ENCODE results near the gene ZNF311.
A peak's percentile ranks its signal among the peaks of the same experiment; 100 is the strongest.
"Not testable (repeated sequence)": the region's sequence is repeated elsewhere in the genome, so short reads cannot be mapped to it uniquely, and the experiment has no call there.

The ZNF311 gene

DNA sequence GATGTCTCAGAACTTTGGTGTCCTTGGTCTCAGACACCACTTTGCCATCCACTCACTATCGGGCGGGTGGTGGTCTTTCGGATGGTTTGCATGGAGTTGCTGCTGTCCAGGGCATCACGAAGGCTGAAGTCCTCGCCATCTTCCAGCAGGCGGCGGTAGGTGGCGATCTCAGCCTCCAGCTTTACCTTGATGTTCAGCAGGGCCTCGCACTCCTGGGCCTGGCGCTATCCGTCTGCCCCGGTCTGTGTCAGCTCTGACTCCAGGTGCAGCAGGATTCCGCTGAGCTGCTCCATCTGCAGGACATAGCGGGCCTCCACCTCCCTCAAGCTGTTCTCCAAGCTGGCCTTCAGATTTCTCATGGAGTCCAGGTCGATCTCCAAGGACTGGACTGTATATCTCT, 36.0 kb downstream of the ZNF311 start:
- Histone ChIP-seq H3K9ac (ENCODE audit: low read length) (no peak overlapping the region), H3K36me3 (ENCODE audit: insufficient read depth, low read length) (no peaks in the 10 kb centered on the region), H3K4me1 (ENCODE audit: insufficient read depth, low read length) (no peaks in the 10 kb centered on the region), H3K27ac (ENCODE audit: low read depth, low read length) (no peak overlapping the region), H3K9me3 (ENCODE audit: low read length) (no peaks in the 10 kb centered on the region), H3K27me3 (ENCODE audit: control insufficient read depth in 1 of 2, insufficient read depth in 2 of 2, low read length in 2 of 2) (no peaks in the 10 kb centered on the region), H3K4me3 (ENCODE audit: low read depth in 1 of 2, low read length in 2 of 2) (no peak overlapping the region)

DNA sequence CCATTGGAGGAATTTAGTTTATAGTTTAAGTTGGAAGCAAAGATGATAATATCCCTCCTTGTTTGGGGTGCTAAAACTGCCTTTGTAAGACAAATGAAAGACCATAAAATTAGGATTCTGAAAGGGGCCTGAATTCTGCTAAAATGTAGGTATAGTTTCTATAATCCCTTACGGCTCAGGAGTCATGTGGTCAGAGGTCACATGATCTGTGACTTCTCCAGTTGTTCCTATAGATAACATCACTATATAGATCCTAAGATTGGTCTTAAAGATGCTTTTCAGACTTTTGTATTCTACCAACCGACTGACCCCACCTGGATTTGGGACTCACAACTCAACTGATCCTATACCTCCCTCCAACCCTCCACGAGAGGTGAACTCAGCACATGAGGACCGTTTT, 36.6 kb downstream of the ZNF311 start:
- no peak overlapping the region for H3K4me3 ChIP-seq (ENCODE audit: low read depth in 1 of 2, low read length in 2 of 2)
- H3K36me3 ChIP-seq (ENCODE audit: insufficient read depth, low read length), result no peaks in the 10 kb centered on the region
- no peaks in the 10 kb centered on the region for H3K4me1 ChIP-seq (ENCODE audit: insufficient read depth, low read length)
- H3K27me3 ChIP-seq (ENCODE audit: control insufficient read depth in 1 of 2, insufficient read depth in 2 of 2, low read length in 2 of 2), result no peaks in the 10 kb centered on the region
- no peak overlapping the region for H3K9ac ChIP-seq (ENCODE audit: low read length)
- H3K9me3 ChIP-seq (ENCODE audit: low read length), result no peaks in the 10 kb centered on the region
- H3K27ac ChIP-seq (ENCODE audit: low read depth, low read length), result no peak overlapping the region

DNA sequence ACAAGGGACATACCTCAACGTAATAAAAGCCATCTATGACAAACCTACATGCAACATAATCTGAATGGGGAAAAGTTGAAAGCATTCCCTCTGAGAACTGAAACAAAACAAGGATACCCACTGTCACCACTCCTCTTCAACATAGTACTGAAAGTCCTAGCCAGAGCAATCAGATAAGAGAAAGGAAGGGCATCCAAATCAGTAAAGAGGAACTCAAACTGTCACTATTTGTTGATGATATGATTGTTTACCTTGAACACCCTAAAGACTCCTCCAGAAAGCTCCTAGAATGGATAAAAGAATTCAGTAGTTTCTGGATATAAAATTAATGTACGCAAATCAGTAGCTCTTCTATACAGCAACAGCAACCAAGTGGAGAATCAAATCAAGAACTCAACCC, 39.4 kb downstream of the ZNF311 start:
- H3K27ac ChIP-seq (ENCODE audit: low read depth, low read length), result no peak overlapping the region
- H3K9ac ChIP-seq (ENCODE audit: low read length), result no peak overlapping the region
- no peaks in the 10 kb centered on the region for H3K4me1 ChIP-seq (ENCODE audit: insufficient read depth, low read length)
- H3K4me3 ChIP-seq (ENCODE audit: low read depth in 1 of 2, low read length in 2 of 2), result no peak overlapping the region
- no peaks in the 10 kb centered on the region for H3K9me3 ChIP-seq (ENCODE audit: low read length)
- no peaks in the 10 kb centered on the region for H3K36me3 ChIP-seq (ENCODE audit: insufficient read depth, low read length)
- H3K27me3 ChIP-seq (ENCODE audit: control insufficient read depth in 1 of 2, insufficient read depth in 2 of 2, low read length in 2 of 2), result no peaks in the 10 kb centered on the region

DNA sequence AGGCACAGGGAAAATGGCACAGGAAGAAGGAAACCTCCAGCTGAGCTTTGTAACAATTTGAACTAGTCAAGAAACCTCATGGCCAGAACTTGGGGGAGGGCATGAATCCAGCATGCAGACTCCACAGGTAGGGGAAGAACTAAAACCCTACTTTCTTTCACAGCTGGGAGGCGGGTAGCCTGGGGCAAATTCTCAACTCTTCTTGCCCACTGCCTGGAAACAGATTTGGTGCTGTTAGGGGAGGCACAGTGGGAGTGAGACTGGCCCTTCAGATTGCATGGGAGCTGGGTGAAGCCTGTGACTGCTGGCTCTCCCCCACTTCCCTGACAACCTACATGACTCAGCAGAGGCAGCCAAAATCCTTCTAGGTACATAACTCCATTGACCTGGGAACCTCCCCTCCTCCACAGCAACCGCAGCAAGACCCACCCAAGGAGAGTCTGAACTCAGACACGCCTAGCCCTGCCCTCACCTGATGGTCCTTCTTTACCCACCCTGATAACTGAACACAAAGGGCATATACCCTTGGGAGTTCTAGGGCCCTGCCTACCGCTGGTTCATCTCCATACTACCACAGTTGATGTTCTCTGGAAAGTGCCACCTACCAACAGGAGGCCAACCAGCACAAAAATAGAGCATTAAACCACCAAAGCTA, 44.1 kb downstream of the ZNF311 start:
- Histone ChIP-seq H3K27ac (ENCODE audit: low read depth, low read length) (no peak overlapping the region), H3K27me3 (ENCODE audit: control insufficient read depth in 1 of 2, insufficient read depth in 2 of 2, low read length in 2 of 2) (no peaks in the 10 kb centered on the region), H3K9me3 (ENCODE audit: low read length) (no peaks in the 10 kb centered on the region)

DNA sequence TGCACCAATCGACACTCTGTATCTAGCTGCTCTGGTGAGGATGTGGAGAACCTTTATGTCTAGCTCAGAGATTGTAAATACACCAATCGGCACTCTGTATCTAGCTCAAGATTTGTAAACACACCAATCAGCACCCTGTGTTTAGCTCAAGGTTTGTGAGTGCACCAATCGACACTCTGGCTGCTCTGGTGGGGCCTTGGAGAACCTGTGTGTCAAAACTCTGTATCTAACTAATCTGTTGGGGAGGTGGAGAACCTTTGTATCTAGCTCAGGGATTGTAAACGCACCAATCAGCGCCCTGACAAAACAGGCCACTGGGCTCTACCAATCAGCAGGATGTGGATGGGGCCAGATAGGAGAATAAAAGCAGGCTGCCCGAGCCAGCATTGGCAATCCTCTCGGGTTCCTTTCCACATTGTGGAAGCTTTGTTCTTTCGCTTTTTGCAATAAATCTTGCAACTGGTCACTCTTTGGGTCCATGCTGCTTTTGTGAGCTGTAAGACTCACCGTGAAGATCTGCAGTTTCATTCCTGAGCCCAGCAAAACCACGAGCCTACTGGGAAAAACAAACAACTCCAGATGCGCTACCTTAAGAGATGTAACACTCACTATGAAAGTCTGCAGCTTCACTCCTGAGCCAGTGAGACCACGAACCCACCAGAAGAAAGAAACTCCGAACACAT, 46.4 kb downstream of the ZNF311 start:
- H3K36me3 ChIP-seq (ENCODE audit: insufficient read depth, low read length); H3K9me3 ChIP-seq (ENCODE audit: low read length); H3K4me1 ChIP-seq (ENCODE audit: insufficient read depth, low read length); H3K27ac ChIP-seq (ENCODE audit: low read depth, low read length); H3K4me3 ChIP-seq (ENCODE audit: low read depth in 1 of 2, low read length in 2 of 2); H3K9ac ChIP-seq (ENCODE audit: low read length); H3K27me3 ChIP-seq (ENCODE audit: control insufficient read depth in 1 of 2, insufficient read depth in 2 of 2, low read length in 2 of 2): not testable (repeated sequence)

More for the DNA sequence above, 44.1 kb downstream of the ZNF311 start:
- Histone ChIP-seq H3K9ac (ENCODE audit: low read length) (no peak overlapping the region), H3K36me3 (ENCODE audit: insufficient read depth, low read length) (no peaks in the 10 kb centered on the region), H3K4me1 (ENCODE audit: insufficient read depth, low read length) (no peaks in the 10 kb centered on the region), H3K4me3 (ENCODE audit: low read depth in 1 of 2, low read length in 2 of 2) (no peak overlapping the region)

DNA sequence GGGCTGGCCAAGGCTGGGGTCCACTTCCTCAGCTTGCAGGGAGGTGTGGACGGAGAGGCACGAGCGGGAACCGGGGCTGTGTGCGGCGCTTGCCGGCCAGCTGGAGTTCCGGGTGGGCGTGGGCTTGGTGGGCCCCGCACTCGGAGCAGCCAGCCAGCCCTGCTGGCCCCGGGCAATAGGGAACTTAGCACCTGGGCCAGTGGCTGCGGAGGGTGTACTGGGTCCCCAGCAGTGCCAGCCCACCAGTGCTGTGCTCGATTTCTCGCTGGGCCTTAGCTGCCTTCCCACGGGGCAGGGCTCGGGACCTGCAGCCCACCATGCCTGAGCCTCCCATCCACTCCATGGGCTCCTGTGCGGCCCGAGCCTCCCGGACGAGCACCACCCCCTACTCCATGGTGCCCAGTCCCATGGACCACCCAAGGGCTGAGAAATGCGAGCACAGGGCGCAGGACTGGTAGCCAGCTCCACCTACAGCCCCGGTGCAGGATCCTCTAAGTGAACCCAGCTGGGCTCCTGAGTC, 47.3 kb downstream of the ZNF311 start:
- not testable (repeated sequence) for H3K9me3 ChIP-seq (ENCODE audit: low read length); H3K27me3 ChIP-seq (ENCODE audit: control insufficient read depth in 1 of 2, insufficient read depth in 2 of 2, low read length in 2 of 2); H3K9ac ChIP-seq (ENCODE audit: low read length); H3K27ac ChIP-seq (ENCODE audit: low read depth, low read length); H3K4me1 ChIP-seq (ENCODE audit: insufficient read depth, low read length); H3K36me3 ChIP-seq (ENCODE audit: insufficient read depth, low read length); H3K4me3 ChIP-seq (ENCODE audit: low read depth in 1 of 2, low read length in 2 of 2)

DNA sequence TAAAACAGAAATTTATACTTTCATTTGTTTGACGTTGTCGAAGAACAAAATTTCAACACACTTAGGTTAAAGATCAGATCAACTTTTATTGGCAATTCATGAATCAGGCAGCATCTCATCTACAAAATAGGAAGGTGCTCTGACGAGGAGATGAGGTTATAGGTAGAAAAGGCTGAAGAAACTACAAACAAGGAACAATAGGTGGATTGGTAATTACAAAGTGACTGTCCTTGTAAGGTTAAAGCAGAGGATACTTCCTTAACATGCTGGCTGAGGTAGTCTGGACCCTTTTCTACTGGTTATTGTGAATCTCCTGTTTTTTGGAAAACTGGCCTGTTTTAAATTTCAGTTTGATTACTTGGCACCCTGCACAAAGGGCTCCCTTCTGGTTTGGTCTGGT, 48.8 kb downstream of the ZNF311 start:
- no peak overlapping the region for H3K4me3 ChIP-seq (ENCODE audit: low read depth in 1 of 2, low read length in 2 of 2)
- H3K27ac ChIP-seq (ENCODE audit: low read depth, low read length), result no peak overlapping the region
- no peak overlapping the region for H3K9ac ChIP-seq (ENCODE audit: low read length)
- no peaks in the 10 kb centered on the region for H3K36me3 ChIP-seq (ENCODE audit: insufficient read depth, low read length)
- no peaks in the 10 kb centered on the region for H3K9me3 ChIP-seq (ENCODE audit: low read length)
- peaks cover 8 to 9% of the 10 kb centered on the region in 2 donors for H3K27me3 ChIP-seq (ENCODE audit: control insufficient read depth in 1 of 2, insufficient read depth in 2 of 2, low read length in 2 of 2)
- no peaks in the 10 kb centered on the region for H3K4me1 ChIP-seq (ENCODE audit: insufficient read depth, low read length)

DNA sequence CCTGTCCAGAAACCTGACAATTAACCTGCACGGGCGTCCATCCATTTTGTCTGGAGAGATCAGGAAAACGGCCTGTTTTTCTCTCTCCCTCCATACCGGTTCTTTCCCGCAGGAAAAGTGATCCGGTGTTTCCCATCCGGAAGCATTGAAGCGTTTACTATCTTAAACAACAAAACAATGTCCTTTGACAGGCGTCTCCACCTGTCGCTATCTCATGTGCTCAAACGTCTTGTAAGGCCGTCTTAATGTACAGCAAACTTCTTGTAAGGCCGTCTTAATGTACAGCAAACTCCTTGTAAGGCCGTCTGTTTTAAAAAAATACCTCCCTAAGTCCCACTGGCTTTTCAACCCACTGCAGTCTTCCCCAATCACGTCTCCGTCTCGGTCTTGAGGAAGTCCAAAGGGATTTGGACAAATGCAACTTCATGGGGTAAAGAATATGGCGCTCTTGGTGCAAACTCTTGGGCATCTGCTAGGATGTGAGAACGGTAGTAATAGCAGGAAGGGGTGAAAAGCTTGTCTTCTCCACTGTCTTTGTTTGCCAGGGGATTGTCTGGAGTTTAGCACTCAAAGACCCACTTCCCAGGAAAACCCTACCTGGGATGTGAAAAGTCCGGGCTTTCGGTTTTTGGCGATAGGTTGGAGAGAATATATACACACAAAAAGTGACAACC, 51.4 kb downstream of the ZNF311 start:
- H3K36me3 ChIP-seq (ENCODE audit: insufficient read depth, low read length), result no peaks in the 10 kb centered on the region
- no peak overlapping the region for H3K9ac ChIP-seq (ENCODE audit: low read length)
- H3K27ac ChIP-seq (ENCODE audit: low read depth, low read length), result no peak overlapping the region
- no peaks in the 10 kb centered on the region for H3K4me1 ChIP-seq (ENCODE audit: insufficient read depth, low read length)
- H3K27me3 ChIP-seq (ENCODE audit: control insufficient read depth in 1 of 2, insufficient read depth in 2 of 2, low read length in 2 of 2), result peaks cover 8 to 9% of the 10 kb centered on the region in 2 donors
- H3K4me3 ChIP-seq (ENCODE audit: low read depth in 1 of 2, low read length in 2 of 2), result peak overlapping the region in 1 of 2 donors; percentile 17
- H3K9me3 ChIP-seq (ENCODE audit: low read length), result no peaks in the 10 kb centered on the region

DNA sequence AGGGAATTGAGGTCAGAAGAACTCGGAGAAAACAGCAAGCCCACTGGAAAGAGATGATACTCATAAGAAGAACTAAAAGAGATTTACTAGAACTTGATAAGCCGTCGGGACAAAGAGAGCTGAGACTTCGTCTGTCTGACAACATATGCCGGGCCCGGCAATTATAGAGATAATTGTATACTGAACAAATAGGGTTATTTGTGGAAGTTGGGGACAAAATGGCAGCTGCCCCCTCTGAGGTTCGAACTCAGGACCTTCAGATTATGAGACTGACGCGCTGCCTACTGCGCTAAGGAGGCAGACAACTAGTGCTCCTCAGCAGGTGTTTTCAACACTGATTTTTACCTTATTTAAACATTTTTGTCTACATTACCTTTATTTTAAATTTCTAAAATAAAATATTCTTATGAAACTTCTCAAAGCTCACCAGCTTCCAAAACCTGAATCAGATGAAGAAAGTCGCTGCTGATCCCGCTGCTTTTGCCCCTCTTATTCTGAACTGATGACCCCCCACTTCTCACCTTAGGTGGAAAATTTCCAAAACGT, 52.0 kb downstream of the ZNF311 start:
- no peaks in the 10 kb centered on the region for H3K36me3 ChIP-seq (ENCODE audit: insufficient read depth, low read length)
- peaks cover 8 to 9% of the 10 kb centered on the region in 2 donors for H3K27me3 ChIP-seq (ENCODE audit: control insufficient read depth in 1 of 2, insufficient read depth in 2 of 2, low read length in 2 of 2)
- no peak overlapping the region for H3K9ac ChIP-seq (ENCODE audit: low read length)
- H3K4me1 ChIP-seq (ENCODE audit: insufficient read depth, low read length), result no peaks in the 10 kb centered on the region
- H3K27ac ChIP-seq (ENCODE audit: low read depth, low read length), result no peak overlapping the region
- no peaks in the 10 kb centered on the region for H3K9me3 ChIP-seq (ENCODE audit: low read length)
- peak overlapping the region in 1 of 2 donors; percentile 17 for H3K4me3 ChIP-seq (ENCODE audit: low read depth in 1 of 2, low read length in 2 of 2)

DNA sequence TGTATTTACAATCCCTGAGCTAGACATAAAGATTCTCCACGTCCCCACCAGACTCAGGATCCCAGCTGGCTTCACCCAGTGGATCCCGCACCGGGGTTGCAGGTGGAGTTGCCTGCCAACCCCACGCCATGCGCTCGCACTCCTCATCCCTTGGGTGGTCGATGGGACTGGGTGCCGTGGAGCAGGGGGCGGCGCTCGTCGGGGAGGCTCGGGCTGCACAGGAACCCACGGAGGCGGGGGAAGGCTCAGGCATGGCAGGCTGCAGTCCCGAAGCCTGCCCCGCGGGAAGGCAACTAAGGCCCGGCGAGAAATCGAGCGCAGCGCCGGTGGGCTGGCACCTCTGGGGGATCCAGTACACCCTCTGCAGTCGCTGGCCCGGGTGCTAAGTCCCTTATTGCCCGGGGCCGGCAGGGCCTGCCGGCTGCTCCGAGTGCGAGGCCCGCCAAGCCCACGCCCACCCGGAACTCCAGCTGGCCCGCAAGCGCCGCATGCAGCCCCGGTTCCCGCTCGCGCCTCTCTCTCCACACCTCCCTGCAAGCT, 55.4 kb downstream of the ZNF311 start:
- not testable (repeated sequence) for H3K27me3 ChIP-seq (ENCODE audit: control insufficient read depth in 1 of 2, insufficient read depth in 2 of 2, low read length in 2 of 2); H3K4me3 ChIP-seq (ENCODE audit: low read depth in 1 of 2, low read length in 2 of 2)

DNA sequence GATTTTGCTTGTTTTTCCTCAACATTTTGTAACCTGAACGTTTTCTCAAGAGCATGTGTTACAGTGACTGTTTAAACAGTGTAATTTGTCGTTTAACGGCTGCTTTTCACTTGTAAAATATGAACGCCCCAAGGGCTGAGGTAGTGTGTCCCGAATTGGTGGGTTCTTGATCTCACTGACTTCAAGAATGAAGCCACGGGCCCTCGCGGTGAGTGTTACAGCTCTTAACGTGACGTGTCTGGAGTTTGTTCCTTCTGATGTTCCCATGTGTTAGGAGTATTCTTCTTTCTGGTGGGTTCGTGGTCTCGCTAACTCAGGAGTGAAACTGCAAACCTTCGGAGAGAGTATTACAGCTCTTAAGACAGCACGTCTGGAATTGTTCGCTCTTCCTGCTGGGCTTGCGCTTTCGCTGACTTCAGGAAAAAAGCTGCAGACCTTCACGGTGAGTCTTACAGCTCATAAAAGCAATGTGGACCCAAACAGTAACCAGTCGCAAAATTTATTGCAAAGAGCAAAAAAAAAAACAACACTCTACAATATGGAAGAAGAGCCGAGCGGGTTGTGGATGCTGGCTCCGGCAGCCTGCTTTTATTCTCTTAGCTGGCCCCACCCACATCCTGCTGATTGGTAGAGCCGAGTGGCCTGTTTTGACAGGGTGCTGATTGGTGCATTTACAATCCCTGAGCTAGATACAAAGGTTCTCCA, 56.2 kb downstream of the ZNF311 start:
- H3K27me3 ChIP-seq (ENCODE audit: control insufficient read depth in 1 of 2, insufficient read depth in 2 of 2, low read length in 2 of 2), result peaks cover under 1 to 5% of the 10 kb centered on the region in 2 donors
- H3K4me3 ChIP-seq (ENCODE audit: low read depth in 1 of 2, low read length in 2 of 2), result no peak overlapping the region
- no peaks in the 10 kb centered on the region for H3K36me3 ChIP-seq (ENCODE audit: insufficient read depth, low read length)
- no peaks in the 10 kb centered on the region for H3K9me3 ChIP-seq (ENCODE audit: low read length)
- no peak overlapping the region for H3K27ac ChIP-seq (ENCODE audit: low read depth, low read length)
- H3K4me1 ChIP-seq (ENCODE audit: insufficient read depth, low read length), result no peaks in the 10 kb centered on the region
- no peak overlapping the region for H3K9ac ChIP-seq (ENCODE audit: low read length)

More for the DNA sequence above, 55.4 kb downstream of the ZNF311 start:
- not testable (repeated sequence) for H3K9ac ChIP-seq (ENCODE audit: low read length); H3K27ac ChIP-seq (ENCODE audit: low read depth, low read length); H3K36me3 ChIP-seq (ENCODE audit: insufficient read depth, low read length); H3K9me3 ChIP-seq (ENCODE audit: low read length); H3K4me1 ChIP-seq (ENCODE audit: insufficient read depth, low read length)

All from muscle layer of colon (tissue), 2 donors.